ENCODE data around the gene CLEC20A. TPM values are rescaled to one million over a fixed set of nuclear protein-coding genes. Genes with fewer than 3 reads are reported as not detected.

The CLEC20A gene
- total RNA-seq, 1 donor from 2014 or later, result not detected

- no peak overlapping the region for H3K4me3 Mint-ChIP-seq
- H3K27ac Mint-ChIP-seq (ENCODE audit: unreplicated experiment), result no peak overlapping the region
- H3K27me3 Mint-ChIP-seq (ENCODE audit: low read depth), result no peaks in the 10 kb centered on the region
Observed at GRCh38 chr1:178502856-178503255, 6.1 kb upstream of the CLEC20A start.

GRCh38 chr1:178502330-178502714 is 5.6 kb upstream of the CLEC20A start:
- Mint-ChIP-seq H3K36me3 (ENCODE audit: low read depth) (no peaks in the 10 kb centered on the region), H3K4me1 (peaks cover 7% of the 10 kb centered on the region), H3K27ac (ENCODE audit: unreplicated experiment) (no peak overlapping the region), H3K27me3 (ENCODE audit: low read depth) (no peaks in the 10 kb centered on the region), H3K4me3 (no peak overlapping the region), H3K9me3 (no peaks in the 10 kb centered on the region)
- no peak for DNase-seq (ENCODE audit: low read depth, low spot score)
- TF ChIP-seq CTCF (conservative IDR thresholded peaks at IDR 0.05), result no peak

More at GRCh38 chr1:178502856-178503255, 6.1 kb upstream of the CLEC20A start:
- H3K36me3 Mint-ChIP-seq (ENCODE audit: low read depth), result no peaks in the 10 kb centered on the region
- DNase-seq (ENCODE audit: low read depth, low spot score), result no peak
- H3K9me3 Mint-ChIP-seq, result no peaks in the 10 kb centered on the region
- peaks cover 7% of the 10 kb centered on the region for H3K4me1 Mint-ChIP-seq
- no peak for TF ChIP-seq CTCF (conservative IDR thresholded peaks at IDR 0.05)

- no peaks in the 10 kb centered on the region for H3K27me3 Mint-ChIP-seq (ENCODE audit: low read depth)
- H3K4me3 Mint-ChIP-seq, result no peak overlapping the region
- H3K27ac Mint-ChIP-seq (ENCODE audit: unreplicated experiment), result no peak overlapping the region
- no peaks in the 10 kb centered on the region for H3K36me3 Mint-ChIP-seq (ENCODE audit: low read depth)
- peak; percentile 86 for TF ChIP-seq CTCF (conservative IDR thresholded peaks at IDR 0.05)
- no peaks in the 10 kb centered on the region for H3K9me3 Mint-ChIP-seq
- DNase-seq (ENCODE audit: low read depth, low spot score), result peak; percentile 83
- peaks cover 7% of the 10 kb centered on the region for H3K4me1 Mint-ChIP-seq
Observed at GRCh38 chr1:178501705-178502329, 5.1 kb upstream of the CLEC20A start.

- Mint-ChIP-seq H3K27ac (ENCODE audit: unreplicated experiment) (no peak overlapping the region), H3K36me3 (ENCODE audit: low read depth) (no peaks in the 10 kb centered on the region), H3K27me3 (ENCODE audit: low read depth) (no peaks in the 10 kb centered on the region), H3K4me3 (no peak overlapping the region), H3K9me3 (no peaks in the 10 kb centered on the region), H3K4me1 (peaks cover 7% of the 10 kb centered on the region)
- no peak for DNase-seq (ENCODE audit: low read depth, low spot score)
- TF ChIP-seq CTCF (conservative IDR thresholded peaks at IDR 0.05), result no peak
Observed at GRCh38 chr1:178500936-178501554, 4.3 kb upstream of the CLEC20A start.

- peak; percentile 43 for TF ChIP-seq CTCF (conservative IDR thresholded peaks at IDR 0.05)
- H3K9me3 Mint-ChIP-seq, result no peaks in the 10 kb centered on the region
- peaks cover 7% of the 10 kb centered on the region for H3K4me1 Mint-ChIP-seq
- H3K36me3 Mint-ChIP-seq (ENCODE audit: low read depth), result no peaks in the 10 kb centered on the region
- H3K27ac Mint-ChIP-seq (ENCODE audit: unreplicated experiment), result no peak overlapping the region
- no peak for DNase-seq (ENCODE audit: low read depth, low spot score)
- H3K27me3 Mint-ChIP-seq (ENCODE audit: low read depth), result no peaks in the 10 kb centered on the region
- no peak overlapping the region for H3K4me3 Mint-ChIP-seq
Observed at GRCh38 chr1:178500091-178500770, 3.5 kb upstream of the CLEC20A start.
